GM18867 (cell line): ENCODE results near the gene SAXO1.
"Not testable (repeated sequence)": the region's sequence is repeated elsewhere in the genome, so short reads cannot be mapped to it uniquely, and the experiment has no call there.

Experiments
- ATAC-seq: cut with Tn5 transposase; IDR thresholded peaks from one replicate; pipeline ENCODE4 v1.9.1; 2021; ENCODE audit warnings: mild to moderate bottlenecking, moderate library complexity; ENCODE audit not compliant: unreplicated experiment

Gene SAXO1

DNA sequence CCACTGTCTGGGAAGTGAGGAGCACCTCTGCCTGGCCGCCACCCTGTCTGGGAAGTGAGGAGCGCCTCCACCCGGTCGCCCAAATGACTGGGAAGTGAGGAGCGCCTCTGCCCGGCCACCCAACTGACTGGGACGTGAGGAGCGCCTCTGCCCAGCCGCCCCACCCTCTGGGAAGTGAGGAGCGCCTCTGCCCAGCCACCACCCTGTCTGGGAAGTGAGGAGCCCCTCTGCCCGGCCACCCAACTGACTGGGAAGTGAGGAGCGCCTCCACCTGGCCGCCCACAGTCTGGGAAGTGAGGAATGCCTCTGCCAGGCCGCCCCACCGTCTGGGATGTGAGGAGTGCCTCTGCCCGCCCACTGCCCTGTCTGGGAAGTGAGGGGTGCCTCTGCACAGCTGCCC lies 32.9 kb downstream of the SAXO1 start:
- ATAC-seq: no peak

GRCh38 chr9:18999173-18999785 lies 33.7 kb downstream of the SAXO1 start:
- ATAC-seq: no peak

- no peak for ATAC-seq
Measured at GRCh38 chr9:18997151-18997550, 35.9 kb downstream of the SAXO1 start.

DNA sequence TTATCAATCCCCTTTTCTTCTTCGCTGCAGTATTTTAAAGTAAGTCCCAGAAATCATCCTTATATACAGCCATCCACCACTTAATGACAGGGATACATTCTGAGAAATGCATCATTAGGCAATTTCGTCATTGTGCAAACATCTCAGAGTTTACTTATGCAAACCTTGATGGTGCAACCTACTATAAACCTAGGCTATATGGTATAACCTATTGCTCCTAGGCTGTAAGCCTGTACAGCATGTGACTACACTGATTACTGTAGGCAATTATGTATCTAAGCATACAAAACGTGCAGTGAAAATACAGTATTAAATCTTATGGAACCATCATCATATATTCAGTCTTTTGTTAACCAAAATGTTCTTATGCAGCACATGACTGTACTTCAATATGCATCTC lies 36.8 kb downstream of the SAXO1 start:
- no peak for ATAC-seq

GRCh38 chr9:18994263-18994916 lies 38.6 kb downstream of the SAXO1 start:
- no peak for ATAC-seq

DNA sequence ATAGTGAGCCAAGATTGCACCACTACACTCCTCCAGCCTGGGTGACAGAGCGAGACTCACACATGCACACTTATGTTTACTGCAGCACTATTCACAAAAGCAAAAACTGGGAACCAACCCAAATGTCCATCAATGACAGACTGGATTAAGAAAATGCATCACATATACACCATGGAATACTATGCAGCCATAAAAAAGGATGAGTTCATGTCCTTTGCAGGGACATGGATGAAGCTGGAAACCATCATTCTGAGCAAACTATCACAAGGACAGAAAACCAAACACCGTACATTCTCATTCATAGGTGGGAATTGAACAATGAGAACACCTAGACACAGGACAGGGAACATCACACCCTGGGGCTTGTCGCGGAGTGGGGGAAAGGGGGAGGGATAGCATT lies 41.8 kb downstream of the SAXO1 start:
- not testable (repeated sequence) for ATAC-seq

GRCh38 chr9:18990494-18990893 lies 42.5 kb downstream of the SAXO1 start:
- no peak for ATAC-seq

GRCh38 chr9:18989865-18990264 lies 43.1 kb downstream of the SAXO1 start:
- ATAC-seq: no peak

DNA sequence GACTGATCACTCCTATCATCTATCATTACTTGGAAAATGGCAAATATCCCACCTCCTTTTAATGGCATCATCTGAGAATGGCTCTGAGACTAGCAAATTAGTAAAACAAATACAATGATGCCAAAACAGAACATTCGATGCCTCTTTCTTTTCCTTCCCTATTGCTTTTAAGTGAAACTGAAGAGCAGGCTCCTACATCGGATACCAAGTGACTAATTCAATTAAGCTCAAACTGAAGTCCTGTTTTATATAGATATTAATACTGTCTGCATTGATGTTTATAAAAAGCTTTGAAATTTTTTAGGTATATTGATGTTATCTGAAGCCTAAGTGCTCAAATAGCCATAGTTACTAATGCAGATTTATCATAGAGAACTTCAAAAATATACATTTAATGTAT lies 43.9 kb downstream of the SAXO1 start:
- ATAC-seq: no peak

GRCh38 chr9:18988003-18988402 lies 45.0 kb downstream of the SAXO1 start:
- no peak for ATAC-seq

- ATAC-seq: no peak
Measured at GRCh38 chr9:18985996-18986395, 47.0 kb downstream of the SAXO1 start.

DNA sequence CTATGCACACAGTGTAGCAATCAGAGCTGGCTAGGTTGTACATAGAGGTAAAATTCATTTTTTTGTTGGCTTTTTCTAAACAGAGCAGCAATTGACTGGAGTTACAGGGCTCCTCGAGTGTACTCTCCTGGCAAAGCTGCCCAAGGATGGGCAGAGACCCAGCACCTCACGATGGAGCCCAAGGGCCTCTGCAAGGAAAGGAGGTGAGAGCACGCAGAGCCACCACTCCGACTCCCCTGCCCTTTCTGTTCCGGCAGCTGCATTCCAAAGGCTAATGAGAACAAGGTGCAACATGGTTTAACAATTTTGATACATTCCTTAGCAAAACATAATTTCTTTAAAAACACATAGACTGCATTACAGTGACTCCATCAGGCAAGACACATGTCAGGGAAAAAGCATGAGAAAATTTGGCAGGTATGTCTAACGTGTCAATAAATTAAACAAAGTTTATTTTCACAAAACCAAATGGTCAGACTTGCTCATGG lies 47.5 kb downstream of the SAXO1 start:
- no peak for ATAC-seq

- ATAC-seq: no peak
Measured at GRCh38 chr9:18982262-18982620, 50.8 kb downstream of the SAXO1 start.

DNA sequence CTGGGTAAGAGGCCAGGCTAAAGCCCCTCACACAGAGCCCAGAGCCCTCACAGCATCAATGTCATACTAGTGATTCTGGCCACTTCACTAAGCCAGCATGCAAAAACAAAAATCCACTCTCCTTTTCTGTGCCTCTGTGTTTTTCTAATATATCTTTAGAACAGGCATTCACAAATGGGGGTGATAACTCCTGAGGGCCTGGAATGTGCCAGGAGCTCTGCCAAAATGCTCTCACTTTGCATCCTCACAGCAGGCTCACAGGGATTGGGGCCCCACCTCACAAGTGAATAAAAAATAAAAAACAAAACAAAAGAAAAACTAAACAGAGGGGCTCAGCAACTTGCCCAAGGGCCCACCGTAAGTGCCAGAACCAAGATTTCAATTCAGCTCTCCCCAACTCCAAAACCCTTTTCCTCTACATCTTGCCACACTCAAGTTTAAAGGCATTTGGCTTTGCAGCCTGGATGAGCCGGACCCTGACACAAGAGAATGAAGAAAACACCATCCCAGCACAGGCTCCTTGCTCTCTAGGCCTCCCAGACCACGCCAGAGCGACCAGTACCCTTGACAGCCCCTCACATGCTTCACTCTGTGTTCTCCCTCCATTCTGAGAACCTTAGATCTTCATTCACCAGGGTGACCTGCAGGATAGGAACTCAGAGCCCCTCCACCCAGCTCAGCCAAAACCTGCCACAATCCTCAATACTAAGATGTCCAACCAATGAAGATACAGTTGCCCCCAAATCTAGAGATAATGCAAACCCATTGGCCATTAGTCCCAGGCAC lies 51.3 kb downstream of the SAXO1 start:
- no peak for ATAC-seq

DNA sequence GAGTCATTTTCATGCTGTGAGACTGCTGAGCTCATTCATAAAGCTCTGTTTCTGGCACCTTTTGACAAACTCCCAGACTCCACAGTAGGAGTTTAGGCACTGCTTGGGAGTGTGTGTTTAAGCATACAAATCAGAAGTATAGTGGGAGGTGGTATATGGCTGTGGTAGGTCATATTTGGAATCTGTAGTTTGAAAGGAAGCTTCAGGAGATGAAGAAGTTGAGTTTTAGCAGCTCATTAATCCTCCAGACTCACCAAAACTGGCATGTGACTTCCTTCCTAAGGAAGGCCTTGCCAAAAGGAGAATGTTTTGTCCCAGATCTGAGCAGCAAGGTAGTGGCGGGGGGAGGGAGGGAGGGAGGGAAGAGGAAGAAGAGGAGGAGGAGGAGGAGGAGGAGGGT lies 52.8 kb downstream of the SAXO1 start:
- no peak for ATAC-seq

DNA sequence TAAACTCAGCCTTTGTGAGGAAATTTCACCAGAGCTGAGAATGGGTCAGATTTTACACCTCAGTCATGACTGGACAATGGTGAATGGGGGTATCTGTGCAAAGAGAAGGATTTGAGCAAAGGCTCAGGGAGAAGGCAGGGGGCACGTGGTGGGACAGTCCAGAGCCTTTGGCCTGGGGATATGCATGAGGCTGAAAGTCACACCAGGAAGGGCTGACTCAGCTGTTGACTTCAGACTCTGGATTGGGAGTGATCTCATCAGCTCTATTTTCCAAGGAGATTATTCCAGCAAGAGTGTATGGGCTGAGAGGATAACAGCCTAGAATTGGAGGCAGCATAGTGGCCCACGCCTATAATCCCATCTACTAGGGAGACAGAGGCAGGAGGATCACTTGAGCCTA lies 53.6 kb downstream of the SAXO1 start:
- no peak for ATAC-seq

DNA sequence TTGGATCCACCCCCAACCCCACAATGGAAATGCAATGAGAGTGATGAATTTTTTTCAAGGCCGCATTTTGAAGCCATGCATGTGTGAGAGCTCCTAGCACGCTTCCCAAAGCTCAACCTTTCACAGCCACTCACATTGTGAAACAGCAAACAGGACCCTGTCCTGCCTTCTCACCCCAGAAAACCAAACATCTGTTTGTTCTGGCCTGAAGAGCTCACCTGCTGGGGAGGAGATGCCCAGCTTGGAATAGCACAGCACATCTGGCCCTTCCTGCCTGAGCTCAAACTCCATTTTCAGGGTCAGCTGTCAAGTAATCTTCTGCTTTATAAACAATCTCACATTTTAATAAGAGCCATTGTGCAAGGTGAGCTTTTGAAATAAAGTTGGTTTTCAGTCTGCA lies 54.8 kb downstream of the SAXO1 start:
- no peak for ATAC-seq

GRCh38 chr9:18976709-18977531 lies 56.1 kb downstream of the SAXO1 start:
- ATAC-seq: no peak

GRCh38 chr9:18976221-18976708 lies 56.7 kb downstream of the SAXO1 start:
- ATAC-seq: no peak

GRCh38 chr9:18973348-18973747 lies 59.7 kb downstream of the SAXO1 start:
- ATAC-seq: no peak

DNA sequence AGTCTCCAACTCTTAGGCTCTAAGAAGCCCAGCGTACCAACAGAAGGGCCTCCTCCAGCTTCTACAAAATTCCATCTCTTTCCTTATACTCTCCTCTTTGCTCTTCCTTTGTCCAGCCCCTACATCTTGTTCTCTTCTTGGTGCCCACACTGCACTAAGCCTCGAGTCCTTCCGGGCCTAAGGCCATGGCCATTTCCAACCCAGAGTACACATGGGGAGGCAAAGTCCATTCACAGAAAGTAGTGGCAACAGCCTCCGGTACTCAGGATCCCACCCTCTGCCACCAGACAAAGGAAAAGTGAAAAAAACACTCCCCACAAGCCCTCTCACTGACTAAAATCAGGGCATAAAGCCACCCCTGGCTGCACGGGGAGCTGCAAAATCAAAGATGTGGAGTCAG lies 60.3 kb downstream of the SAXO1 start:
- ATAC-seq: no peak
